HepG2 (cell line): ENCODE results near the gene MIF4GD. TPM values are rescaled to one million over a fixed set of nuclear protein-coding genes. Genes with fewer than 3 reads are reported as not detected.

Source experiments
- AGO1 ChIP-seq: fragments of 200-400 bp; formaldehyde crosslinking; IDR thresholded peaks from 2 replicates; pipeline ENCODE4 v1.6.1; 2017; ENCODE audit warnings: mild to moderate bottlenecking, low read depth, low read length, moderate library complexity; ENCODE audit not compliant: poor library complexity, severe bottlenecking
- CEBPZ ChIP-seq: IDR thresholded peaks from 2 replicates; pipeline ENCODE4 v1.6.1; 2012; ENCODE audit warnings: low read length, improper control_type of control experiment
- CSRNP1 ChIP-seq: sonication (generic); formaldehyde crosslinking; IDR thresholded peaks from 2 replicates; pipeline ENCODE4 v1.8.1; 2023; ENCODE audit warnings: mild to moderate bottlenecking, missing genetic modification reagents
- DNMT3B ChIP-seq: conservative IDR thresholded peaks from 2 replicates; pipeline ENCODE4 v1.6.1; 2016; ENCODE audit warnings: missing biosample characterization, control low read depth
- GMEB2 ChIP-seq: IDR thresholded peaks from 2 replicates; pipeline ENCODE4 v1.6.1; 2016; ENCODE audit warnings: missing biosample characterization, missing genetic modification reagents, low read depth
- HMGA1 ChIP-seq: sonication (generic); formaldehyde crosslinking; conservative IDR thresholded peaks from 2 replicates; pipeline ENCODE4 v1.4.0; 2020; ENCODE audit warnings: missing genetic modification reagents
- MTA1 ChIP-seq: sonication (generic); formaldehyde crosslinking; IDR thresholded peaks from 2 replicates; pipeline ENCODE4 v1.4.0; 2020; ENCODE audit warnings: missing genetic modification reagents, mild to moderate bottlenecking, borderline replicate concordance
- NFYB ChIP-seq: sonication (generic); formaldehyde crosslinking; IDR thresholded peaks from 2 replicates; pipeline ENCODE4 v1.4.0; 2020; ENCODE audit warnings: missing genetic modification reagents
- NRL ChIP-seq: sonication (generic); formaldehyde crosslinking; IDR thresholded peaks from 2 replicates; pipeline ENCODE4 v1.5.0; 2020; ENCODE audit warnings: missing genetic modification reagents, mild to moderate bottlenecking, moderate library complexity, borderline replicate concordance
- PHF5A ChIP-seq: IDR thresholded peaks from one replicate; pipeline ENCODE4 v1.6.1; 2018; ENCODE audit warnings: low read depth, missing genetic modification reagents; ENCODE audit not compliant: unreplicated experiment
- REST ChIP-seq, 2 experiments: IDR thresholded peaks; 2 replicates each; pipeline ENCODE4 v1.6.1; 2011 to 2012; ENCODE audit warnings: low read length in 2 of 2, borderline replicate concordance in 1 of 2, low read depth in 1 of 2, mild to moderate bottlenecking in 1 of 2, moderate library complexity in 1 of 2
- RFX3 ChIP-seq: IDR thresholded peaks from 2 replicates; pipeline ENCODE4 v1.6.1; 2016; ENCODE audit warnings: missing biosample characterization, missing genetic modification reagents
- STAT5B ChIP-seq: sonication (generic); formaldehyde crosslinking; IDR thresholded peaks from 2 replicates; pipeline ENCODE4 v1.4.0; 2020; ENCODE audit warnings: missing genetic modification reagents
- SUZ12 ChIP-seq: fragments of 150-350 bp; IDR thresholded peaks from 2 replicates; pipeline ENCODE4 v1.6.1; 2014; ENCODE audit warnings: low read depth, low read length
- TCF12 ChIP-seq, 2 experiments: fragments of 450-650 bp in 1 of 2; sonication (generic) in 1 of 2; formaldehyde crosslinking in 1 of 2; IDR thresholded peaks; 2 replicates each; pipeline versions ENCODE4 v1.6.1 to v1.8.0; 2017 to 2022; ENCODE audit warnings: antibody characterized with exemption in 1 of 2, mild to moderate bottlenecking in 1 of 2, missing genetic modification reagents in 1 of 2, moderate library complexity in 1 of 2
- TEAD2 ChIP-seq: sonication (generic); formaldehyde crosslinking; IDR thresholded peaks from 2 replicates; pipeline ENCODE4 v1.9.0; 2021; ENCODE audit warnings: missing genetic modification reagents
- ZKSCAN8 ChIP-seq: IDR thresholded peaks from 2 replicates; pipeline ENCODE4 v1.6.1; 2016; ENCODE audit warnings: borderline replicate concordance, missing genetic modification reagents, missing compliant biosample characterization
- ZNF44 ChIP-seq: sonication (generic); formaldehyde crosslinking; IDR thresholded peaks from 2 replicates; pipeline ENCODE4 v1.5.1; 2020; ENCODE audit warnings: mild to moderate bottlenecking, missing genetic modification reagents
- ZNF7 ChIP-seq: IDR thresholded peaks from 2 replicates; pipeline ENCODE4 v1.6.1; 2016; ENCODE audit warnings: missing biosample characterization, missing genetic modification reagents
- polyA plus RNA-seq, 8 experiments: library from polyadenylated mRNA; depleted of rRNA in 3 of 8; stranded (reverse) in 7 of 8; unstranded in 1 of 8; fragments of >200 nt; fragmentation: Illumina TruSeq in 4 of 8; extraction: Trizol in 4 of 8; gene quantifications; 2 replicates each; pipeline versions ENCODE4 v1.2.1 to v1.2.3, GENCODE V29; 2011 to 2016; ENCODE audit warnings: low read depth in 4 of 8, missing spikeins in 1 of 8, mixed read lengths in 1 of 8; ENCODE audit not compliant: insufficient read depth in 1 of 8
- total RNA-seq, 5 experiments: library from RNA; depleted of rRNA; stranded (reverse); fragments of >200 nt; fragmentation: Illumina TruSeq; extraction: Trizol; gene quantifications; 2 replicates each; pipeline ENCODE4 v1.2.3, GENCODE V29; 2016; ENCODE audit warnings: low read depth in 1 of 5

Gene MIF4GD
- total and polyA plus RNA-seq, 2 of the 13 experiments (the other 11 are each of a cell fraction or from before 2014, with no cell fraction given), result 14.0 to 28.0 TPM

GRCh38 chr17:75261336-75262111, 9.5 kb downstream of the MIF4GD start, which contains the start of the genes GGA3 and MRPS7 (continued):
- TF ChIP-seq CSRNP1, result peak; percentile 88; the same call in 1 of the 2 replicates
- peak; percentile 76 for TF ChIP-seq DNMT3B (CRISPR knock-in tag)
- no peak for TF ChIP-seq ZNF44 (CRISPR knock-in tag)
- peak; percentile 53; the same call in 1 of the 2 replicates for TF ChIP-seq ZKSCAN8 (CRISPR knock-in tag)
- TF ChIP-seq NFYB (CRISPR knock-in tag), result no peak
- TF ChIP-seq HMGA1 (CRISPR knock-in tag), result no peak
- TF ChIP-seq GMEB2 (CRISPR knock-in tag), result no peak
- TF ChIP-seq CEBPZ, result no peak
- no peak for TF ChIP-seq TEAD2
- peak; percentile 46 for TF ChIP-seq PHF5A (CRISPR knock-in tag)
- peak; percentile 78 for TF ChIP-seq NRL (CRISPR knock-in tag)
- TF ChIP-seq SUZ12, result no peak
- peak; percentile 42 for TF ChIP-seq MTA1
- no peak for TF ChIP-seq TCF12 (IDR thresholded peaks at IDR 0.05)
- no peak for TF ChIP-seq TCF12 (CRISPR knock-in tag; IDR thresholded peaks at IDR 0.05)
- TF ChIP-seq RFX3 (CRISPR knock-in tag), result no peak
- TF ChIP-seq STAT5B, result peak; percentile 23
- TF ChIP-seq AGO1, result peak; percentile 66
- TF ChIP-seq REST (IDR thresholded peaks at IDR 0.05; ENCODE audit: borderline replicate concordance in 1 of 2, low read depth in 1 of 2, low read length in 2 of 2), result peak in 1 of 2 experiments; percentile 51; a peak in 1 of 4 replicates
- TF ChIP-seq ZNF7 (CRISPR knock-in tag), result no peak
